ENCODE data around the gene ZFP36.

ZFP36 gene

GRCh38 chr19:39424934-39425333 lies 18.3 kb downstream of the ZFP36 start:
- H3K9me2 ChIP-seq (ENCODE audit: low read depth, low read length): no peaks in the 10 kb centered on the region
- no peak overlapping the region for H3K4me3 ChIP-seq (ENCODE audit: low read depth, low read length, poor library complexity, severe bottlenecking)
- no peak overlapping the region for H3K4me2 ChIP-seq (ENCODE audit: low read length)
- TF ChIP-seq EZH2 (IDR thresholded peaks at IDR 0.05; ENCODE audit: borderline replicate concordance, low read length) (no peak), CTCF (IDR thresholded peaks at IDR 0.05; ENCODE audit: low read length) (no peak)
- H3K79me2 ChIP-seq (ENCODE audit: insufficient read depth, low read length): no peaks in the 10 kb centered on the region
- no peaks in the 10 kb centered on the region; the same call in 1 of the 2 replicates for H3K27me3 ChIP-seq (ENCODE audit: insufficient read depth, low read length)
- no peak overlapping the region for H3K9ac ChIP-seq (ENCODE audit: low read length)
- no peaks in the 10 kb centered on the region for H4K20me1 ChIP-seq (ENCODE audit: insufficient read depth, low read length)
- no peak overlapping the region for H2AFZ ChIP-seq (ENCODE audit: low read length)
- H3K27ac ChIP-seq (ENCODE audit: low read depth, low read length, poor library complexity, severe bottlenecking): no peak overlapping the region
- peaks cover 27% of the 10 kb centered on the region for H3K36me3 ChIP-seq (ENCODE audit: insufficient read depth, low read length)
- H3K9me3 ChIP-seq (ENCODE audit: low read length): no peaks in the 10 kb centered on the region
- H3F3A ChIP-seq (ENCODE audit: insufficient read depth, low read length): no peaks in the 10 kb centered on the region
- H3K4me1 ChIP-seq (ENCODE audit: insufficient read depth, low read length, severe bottlenecking): no peaks in the 10 kb centered on the region

- no peak overlapping the region for H3K4me2 ChIP-seq (ENCODE audit: low read length)
- no peaks in the 10 kb centered on the region for H4K20me1 ChIP-seq (ENCODE audit: insufficient read depth, low read length)
- no peak for TF ChIP-seq CTCF (IDR thresholded peaks at IDR 0.05; ENCODE audit: low read length)
- TF ChIP-seq EZH2 (IDR thresholded peaks at IDR 0.05; ENCODE audit: borderline replicate concordance, low read length): no peak
- H3K9me3 ChIP-seq (ENCODE audit: low read length): no peaks in the 10 kb centered on the region
- no peak overlapping the region for H3K27ac ChIP-seq (ENCODE audit: low read depth, low read length, poor library complexity, severe bottlenecking)
- H3K9me2 ChIP-seq (ENCODE audit: low read depth, low read length): no peaks in the 10 kb centered on the region
- H3K27me3 ChIP-seq (ENCODE audit: insufficient read depth, low read length): no peaks in the 10 kb centered on the region; the same call in 1 of the 2 replicates
- peaks cover 21% of the 10 kb centered on the region for H3K36me3 ChIP-seq (ENCODE audit: insufficient read depth, low read length)
- no peaks in the 10 kb centered on the region for H3K4me1 ChIP-seq (ENCODE audit: insufficient read depth, low read length, severe bottlenecking)
- H3K79me2 ChIP-seq (ENCODE audit: insufficient read depth, low read length): no peaks in the 10 kb centered on the region
- H2AFZ ChIP-seq (ENCODE audit: low read length): no peak overlapping the region
- H3F3A ChIP-seq (ENCODE audit: insufficient read depth, low read length): no peaks in the 10 kb centered on the region
- H3K9ac ChIP-seq (ENCODE audit: low read length): no peak overlapping the region
- H3K4me3 ChIP-seq (ENCODE audit: low read depth, low read length, poor library complexity, severe bottlenecking): no peak overlapping the region
Measured at GRCh38 chr19:39425744-39426143, 19.1 kb downstream of the ZFP36 start.

GRCh38 chr19:39426170-39426569 lies 19.5 kb downstream of the ZFP36 start:
- H3K27me3 ChIP-seq (ENCODE audit: insufficient read depth, low read length): no peaks in the 10 kb centered on the region; the same call in 1 of the 2 replicates
- TF ChIP-seq EZH2 (IDR thresholded peaks at IDR 0.05; ENCODE audit: borderline replicate concordance, low read length): no peak
- no peak for TF ChIP-seq CTCF (IDR thresholded peaks at IDR 0.05; ENCODE audit: low read length)

More at GRCh38 chr19:39426170-39426569, 19.5 kb downstream of the ZFP36 start:
- Histone ChIP-seq H4K20me1 (ENCODE audit: insufficient read depth, low read length) (no peaks in the 10 kb centered on the region), H3F3A (ENCODE audit: insufficient read depth, low read length) (no peaks in the 10 kb centered on the region), H3K4me3 (ENCODE audit: low read depth, low read length, poor library complexity, severe bottlenecking) (no peak overlapping the region), H3K9me3 (ENCODE audit: low read length) (no peaks in the 10 kb centered on the region), H3K27ac (ENCODE audit: low read depth, low read length, poor library complexity, severe bottlenecking) (no peak overlapping the region), H3K79me2 (ENCODE audit: insufficient read depth, low read length) (no peaks in the 10 kb centered on the region), H3K9ac (ENCODE audit: low read length) (no peak overlapping the region), H3K36me3 (ENCODE audit: insufficient read depth, low read length) (peaks cover 23% of the 10 kb centered on the region), H3K9me2 (ENCODE audit: low read depth, low read length) (no peaks in the 10 kb centered on the region), H2AFZ (ENCODE audit: low read length) (no peak overlapping the region), H3K4me1 (ENCODE audit: insufficient read depth, low read length, severe bottlenecking) (no peaks in the 10 kb centered on the region), H3K4me2 (ENCODE audit: low read length) (no peak overlapping the region)
